LNCaP clone FGC (cell line): ENCODE data around the gene OOSP3.
"Not testable (repeated sequence)": the region's sequence is repeated elsewhere in the genome, so short reads cannot be mapped to it uniquely, and the experiment has no call there.

Source experiments
- DNase-seq: peaks from one replicate; pipeline ENCODE4 v3.0.0-alpha.2; 2011; ENCODE audit warnings: low read depth
- H3K4me3 ChIP-seq: 2 replicates; pipeline ENCODE4 v1.5.1; 2011; ENCODE audit warnings: mild to moderate bottlenecking, low read depth, low read length, control low read depth
- CTCF ChIP-seq: IDR thresholded peaks from 2 replicates; pipeline ENCODE4 v1.5.1; 2012; ENCODE audit warnings: mild to moderate bottlenecking; ENCODE audit not compliant: control insufficient read depth, insufficient read depth; ENCODE audit errors: extremely low read depth

OOSP3 gene

GRCh38 chr11:59894616-59895015, 16.0 kb downstream of the OOSP3 start:
- no peak for TF ChIP-seq CTCF
- no peak for DNase-seq
- H3K4me3 ChIP-seq = no peak overlapping the region

- no peak for DNase-seq
- H3K4me3 ChIP-seq = no peak overlapping the region
- no peak for TF ChIP-seq CTCF
Measured at GRCh38 chr11:59898046-59898445, 19.5 kb downstream of the OOSP3 start.

GRCh38 chr11:59898650-59899049, 20.1 kb downstream of the OOSP3 start:
- no peak overlapping the region for H3K4me3 ChIP-seq
- TF ChIP-seq CTCF = no peak
- no peak for DNase-seq

GRCh38 chr11:59899532-59899931, 20.9 kb downstream of the OOSP3 start:
- no peak for TF ChIP-seq CTCF
- no peak for DNase-seq
- H3K4me3 ChIP-seq = no peak overlapping the region

GRCh38 chr11:59900366-59901126, 22.0 kb downstream of the OOSP3 start:
- TF ChIP-seq CTCF = no peak
- no peak overlapping the region for H3K4me3 ChIP-seq
- no peak for DNase-seq

GRCh38 chr11:59901306-59901705, 22.7 kb downstream of the OOSP3 start:
- TF ChIP-seq CTCF = no peak
- no peak for DNase-seq
- H3K4me3 ChIP-seq = no peak overlapping the region

GRCh38 chr11:59903569-59903968, 25.0 kb downstream of the OOSP3 start:
- DNase-seq, H3K4me3 ChIP-seq: not testable (repeated sequence)

- no peak overlapping the region for H3K4me3 ChIP-seq
- no peak for DNase-seq
- no peak for TF ChIP-seq CTCF
Measured at GRCh38 chr11:59918480-59918879, 39.9 kb downstream of the OOSP3 start.
